Activated T-helper 17 cell treated with anti-CD3 and anti-CD28 coated beads, Interleukin-2, amount 50 U/mL, for 72 hours (primary cell): ENCODE results near the gene IGFBP3. TPM values are rescaled to one million over a fixed set of nuclear protein-coding genes. Genes with fewer than 3 reads are reported as not detected.
"Not testable (repeated sequence)": the region's sequence is repeated elsewhere in the genome, so short reads cannot be mapped to it uniquely, and the experiment has no call there.

ENCODE experiments used
- ATAC-seq: fragments of 150-1000 bp; cut with Tn5 transposase; replicated peaks from 2 replicates; pipeline ENCODE4 v1.10.0; 2021; ENCODE audit warnings: mild to moderate bottlenecking, moderate library complexity
- H3K27ac Mint-ChIP-seq: one replicate; pipeline ENCODE4 v1.8.0; 2022; ENCODE audit warnings: mixed read lengths
- H3K27me3 Mint-ChIP-seq: one replicate; pipeline ENCODE4 v1.8.0; 2022; ENCODE audit warnings: mixed read lengths
- H3K36me3 Mint-ChIP-seq: one replicate; pipeline ENCODE4 v1.8.0; 2022; ENCODE audit warnings: low read depth, mild to moderate bottlenecking, mixed read lengths
- H3K4me1 Mint-ChIP-seq: one replicate; pipeline ENCODE4 v1.8.0; 2022; ENCODE audit warnings: mixed read lengths
- H3K4me3 Mint-ChIP-seq: one replicate; pipeline ENCODE4 v1.8.0; 2022; ENCODE audit warnings: mild to moderate bottlenecking, mixed read lengths
- H3K9me3 Mint-ChIP-seq: one replicate; pipeline ENCODE4 v1.8.0; 2022; ENCODE audit warnings: mixed read lengths
- total RNA-seq, 2 donors: library from RNA; stranded (reverse); gene quantifications; one replicate each; pipeline ENCODE4 v1.2.3, GENCODE V29; 2022

The IGFBP3 gene
- total RNA-seq = 1 to 10 TPM; 2.6 to 3.6 TPM

- Mint-ChIP-seq H3K27me3 (peaks cover 30% of the 10 kb centered on the region), H3K9me3 (no peaks in the 10 kb centered on the region)
These were observed at the start of gene IGFBP3 for GRCh38 chr7:45920502-45921380. IGFBP3 (minus strand) TSS chr7:45921272; CDS start chr7:45921140, 132 bp downstream.

GRCh38 chr7:45970454-45970853 is 49.4 kb upstream of the IGFBP3 start:
- no peak for ATAC-seq
- Mint-ChIP-seq H3K4me1 (no peaks in the 10 kb centered on the region), H3K36me3 (no peaks in the 10 kb centered on the region), H3K9me3 (no peaks in the 10 kb centered on the region), H3K4me3 (no peak overlapping the region), H3K27ac (peak overlapping the region; percentile 63), H3K27me3 (no peaks in the 10 kb centered on the region)

More at GRCh38 chr7:45920502-45921380, at the start of gene IGFBP3:
- H3K4me1 Mint-ChIP-seq = peaks cover 10% of the 10 kb centered on the region
- H3K36me3 Mint-ChIP-seq = no peaks in the 10 kb centered on the region
- peak; percentile 56 for ATAC-seq
- peak within 1 kb of the TSS; percentile 73 for H3K4me3 Mint-ChIP-seq
- peak within 1 kb of the TSS; percentile 42 for H3K27ac Mint-ChIP-seq

GRCh38 chr7:45969940-45970339 is 48.9 kb upstream of the IGFBP3 start:
- H3K36me3 Mint-ChIP-seq = no peaks in the 10 kb centered on the region
- ATAC-seq = no peak
- peak overlapping the region; percentile 63 for H3K27ac Mint-ChIP-seq
- no peak overlapping the region for H3K4me3 Mint-ChIP-seq
- no peaks in the 10 kb centered on the region for H3K9me3 Mint-ChIP-seq
- no peaks in the 10 kb centered on the region for H3K27me3 Mint-ChIP-seq
- no peaks in the 10 kb centered on the region for H3K4me1 Mint-ChIP-seq

GRCh38 chr7:45968856-45969541 is 47.9 kb upstream of the IGFBP3 start:
- ATAC-seq = no peak
- Mint-ChIP-seq H3K27me3 (no peaks in the 10 kb centered on the region), H3K4me3 (no peak overlapping the region), H3K9me3 (no peaks in the 10 kb centered on the region), H3K4me1 (no peaks in the 10 kb centered on the region), H3K27ac (no peak overlapping the region), H3K36me3 (no peaks in the 10 kb centered on the region)

GRCh38 chr7:45968312-45968711 is 47.2 kb upstream of the IGFBP3 start:
- H3K4me1 Mint-ChIP-seq = no peaks in the 10 kb centered on the region
- no peak for ATAC-seq
- H3K4me3 Mint-ChIP-seq = no peak overlapping the region
- H3K27me3 Mint-ChIP-seq = no peaks in the 10 kb centered on the region
- H3K36me3 Mint-ChIP-seq = no peaks in the 10 kb centered on the region
- no peak overlapping the region for H3K27ac Mint-ChIP-seq
- no peaks in the 10 kb centered on the region for H3K9me3 Mint-ChIP-seq

- no peak overlapping the region for H3K27ac Mint-ChIP-seq
- no peak for ATAC-seq
- no peaks in the 10 kb centered on the region for H3K27me3 Mint-ChIP-seq
- H3K9me3 Mint-ChIP-seq = no peaks in the 10 kb centered on the region
- no peak overlapping the region for H3K4me3 Mint-ChIP-seq
- no peaks in the 10 kb centered on the region for H3K4me1 Mint-ChIP-seq
- no peaks in the 10 kb centered on the region for H3K36me3 Mint-ChIP-seq
These were observed 46.6 kb upstream of the IGFBP3 start for GRCh38 chr7:45967591-45968157.

GRCh38 chr7:45962861-45963260 is 41.8 kb upstream of the IGFBP3 start:
- Mint-ChIP-seq H3K27ac (no peak overlapping the region), H3K27me3 (no peaks in the 10 kb centered on the region), H3K36me3 (peaks cover 7% of the 10 kb centered on the region), H3K9me3 (no peaks in the 10 kb centered on the region), H3K4me1 (no peaks in the 10 kb centered on the region), H3K4me3 (no peak overlapping the region)
- ATAC-seq = no peak

- H3K27ac Mint-ChIP-seq = no peak overlapping the region
- no peaks in the 10 kb centered on the region for H3K4me1 Mint-ChIP-seq
- no peaks in the 10 kb centered on the region for H3K9me3 Mint-ChIP-seq
- peaks cover 7% of the 10 kb centered on the region for H3K36me3 Mint-ChIP-seq
- ATAC-seq = no peak
- no peaks in the 10 kb centered on the region for H3K27me3 Mint-ChIP-seq
- no peak overlapping the region for H3K4me3 Mint-ChIP-seq
These were observed 36.6 kb upstream of the IGFBP3 start for GRCh38 chr7:45957721-45958120.

- no peak overlapping the region for H3K4me3 Mint-ChIP-seq
- no peak overlapping the region for H3K27ac Mint-ChIP-seq
- ATAC-seq = no peak
- H3K4me1 Mint-ChIP-seq = no peaks in the 10 kb centered on the region
- no peaks in the 10 kb centered on the region for H3K36me3 Mint-ChIP-seq
- no peaks in the 10 kb centered on the region for H3K27me3 Mint-ChIP-seq
- peaks cover 2% of the 10 kb centered on the region for H3K9me3 Mint-ChIP-seq
These were observed 34.2 kb upstream of the IGFBP3 start for GRCh38 chr7:45955286-45955685.

GRCh38 chr7:45953055-45953454 is 32.0 kb upstream of the IGFBP3 start:
- H3K4me1 Mint-ChIP-seq, H3K4me3 Mint-ChIP-seq, ATAC-seq, H3K27ac Mint-ChIP-seq, H3K36me3 Mint-ChIP-seq, H3K27me3 Mint-ChIP-seq, H3K9me3 Mint-ChIP-seq: not testable (repeated sequence)

GRCh38 chr7:45944058-45944457 is 23.0 kb upstream of the IGFBP3 start:
- Mint-ChIP-seq H3K27me3 (no peaks in the 10 kb centered on the region), H3K36me3 (no peaks in the 10 kb centered on the region), H3K4me1 (peaks cover 4% of the 10 kb centered on the region), H3K4me3 (no peak overlapping the region), H3K9me3 (peaks cover 5% of the 10 kb centered on the region), H3K27ac (no peak overlapping the region)
- no peak for ATAC-seq

- peak; percentile 50 for ATAC-seq
- peak overlapping the region; percentile 88 for H3K27ac Mint-ChIP-seq
These were observed 19.9 kb upstream of the IGFBP3 start for GRCh38 chr7:45940939-45941338.

GRCh38 chr7:45940237-45940781 is 19.2 kb upstream of the IGFBP3 start:
- not testable (repeated sequence) for H3K4me1 Mint-ChIP-seq
- ATAC-seq = peak; percentile 80

More at GRCh38 chr7:45940939-45941338, 19.9 kb upstream of the IGFBP3 start:
- Mint-ChIP-seq H3K9me3 (peaks cover 5% of the 10 kb centered on the region), H3K4me1 (peaks cover 4% of the 10 kb centered on the region), H3K27me3 (peaks cover 3% of the 10 kb centered on the region), H3K4me3 (peak overlapping the region; percentile 83), H3K36me3 (no peaks in the 10 kb centered on the region)

GRCh38 chr7:45939574-45939973 is 18.5 kb upstream of the IGFBP3 start:
- peaks cover 3% of the 10 kb centered on the region for H3K27me3 Mint-ChIP-seq
- no peak for ATAC-seq
- no peak overlapping the region for H3K27ac Mint-ChIP-seq
- H3K36me3 Mint-ChIP-seq = no peaks in the 10 kb centered on the region
- peak overlapping the region; percentile 83 for H3K4me3 Mint-ChIP-seq
- H3K4me1 Mint-ChIP-seq = peaks cover 4% of the 10 kb centered on the region
- peaks cover 5% of the 10 kb centered on the region for H3K9me3 Mint-ChIP-seq

More at GRCh38 chr7:45940237-45940781, 19.2 kb upstream of the IGFBP3 start:
- peak overlapping the region; percentile 88 for H3K27ac Mint-ChIP-seq
- not testable (repeated sequence) for H3K27me3 Mint-ChIP-seq, H3K9me3 Mint-ChIP-seq, H3K36me3 Mint-ChIP-seq
- peak overlapping the region; percentile 83 for H3K4me3 Mint-ChIP-seq
